Gastroesophageal sphincter (tissue), 3 donors: ENCODE data around the gene ATAD3A.

ENCODE experiments used
- CTCF ChIP-seq, 4 experiments: fragments of 200-600 bp in 2 of 4; fragments of 450-650 bp in 2 of 4; sonication (generic) in 1 of 4; IDR thresholded peaks; one replicate each; pipeline ENCODE4 v1.5.1; 2017 to 2019; ENCODE audit warnings: antibody characterized with exemption in 4 of 4, mild to moderate bottlenecking in 2 of 4, moderate library complexity in 2 of 4
- EP300 ChIP-seq: sonication (generic); formaldehyde crosslinking; IDR thresholded peaks from one replicate; pipeline ENCODE4 v1.6.1; 2017; ENCODE audit warnings: antibody characterized with exemption, mild to moderate bottlenecking
- POLR2A ChIP-seq, 2 donors: fragments of 450-650 bp; IDR thresholded peaks; one replicate each; pipeline ENCODE4 v1.6.1; 2017; ENCODE audit warnings: antibody characterized with exemption in 2 of 2, mild to moderate bottlenecking in 2 of 2, moderate library complexity in 1 of 2
- POLR2AphosphoS5 ChIP-seq: sonication (generic); formaldehyde crosslinking; IDR thresholded peaks from one replicate; pipeline ENCODE4 v1.6.1; 2017; ENCODE audit warnings: antibody characterized with exemption

DNA sequence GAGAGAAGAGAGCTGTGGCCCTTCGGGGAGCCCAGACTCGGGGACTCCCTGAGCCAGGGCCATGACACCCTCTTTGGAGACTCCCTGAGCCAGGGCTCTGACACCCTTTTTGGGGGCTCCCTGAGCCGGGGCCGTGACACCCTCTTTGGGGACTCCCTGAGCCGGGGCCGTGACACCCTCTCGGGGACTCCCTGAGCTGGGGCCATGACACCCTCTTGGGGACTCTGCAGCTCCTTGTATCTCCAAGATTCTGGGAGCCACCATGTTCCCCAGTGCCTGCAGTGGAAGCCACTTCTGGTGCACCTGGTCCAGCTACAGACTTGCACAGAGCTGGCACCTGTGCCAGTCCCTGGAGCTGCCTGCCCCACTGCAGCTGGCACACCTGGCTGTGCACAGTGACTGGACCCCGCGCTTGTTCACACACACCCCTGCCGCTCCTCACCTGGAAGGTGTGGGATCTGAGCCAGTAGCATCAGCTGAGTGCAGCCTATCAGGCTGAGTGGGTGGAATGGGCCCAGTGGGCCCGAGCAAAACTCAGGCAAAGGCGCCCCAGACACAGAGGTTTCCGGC, 66.5 kb downstream of the ATAD3A start:
- TF ChIP-seq POLR2AphosphoS5 = no peak
- TF ChIP-seq POLR2A (IDR thresholded peaks at IDR 0.05) = no peak
- TF ChIP-seq CTCF (IDR thresholded peaks at IDR 0.05) = no peak
- TF ChIP-seq EP300 = no peak
